Measurements from ENCODE around the gene LRRC71.

The LRRC71 gene

GRCh38 chr1:156920233-156921052 is at the start of gene LRRC71:
TSS of gene LRRC71 (plus strand) at chr1:156920632. CDS start at chr1:156920804, 172 bp downstream.
- no peak within 1 kb of the TSS for H3K27ac ChIP-seq
- TF ChIP-seq ZFX (IDR thresholded peaks at IDR 0.05; ENCODE audit: borderline replicate concordance) (no peak), CTCF (IDR thresholded peaks at IDR 0.05) (peak; percentile 100)

GRCh38 chr1:156873659-156874058 is 46.8 kb upstream of the LRRC71 start:
- TF ChIP-seq ZFX (IDR thresholded peaks at IDR 0.05; ENCODE audit: borderline replicate concordance) (no peak), CTCF (IDR thresholded peaks at IDR 0.05) (no peak)
- H3K27ac ChIP-seq, result no peak overlapping the region

- no peak for TF ChIP-seq ZFX (IDR thresholded peaks at IDR 0.05; ENCODE audit: borderline replicate concordance)
- TF ChIP-seq CTCF (IDR thresholded peaks at IDR 0.05), result no peak
- no peak overlapping the region for H3K27ac ChIP-seq
These were observed 46.3 kb upstream of the LRRC71 start for GRCh38 chr1:156874142-156874541.

GRCh38 chr1:156874572-156875340 is 45.7 kb upstream of the LRRC71 start:
- H3K27ac ChIP-seq, result no peak overlapping the region
- TF ChIP-seq CTCF (IDR thresholded peaks at IDR 0.05) (no peak), ZFX (IDR thresholded peaks at IDR 0.05; ENCODE audit: borderline replicate concordance) (no peak)

GRCh38 chr1:156875341-156875615 is 45.2 kb upstream of the LRRC71 start:
- TF ChIP-seq ZFX (IDR thresholded peaks at IDR 0.05; ENCODE audit: borderline replicate concordance) (no peak), CTCF (IDR thresholded peaks at IDR 0.05) (no peak)
- no peak overlapping the region for H3K27ac ChIP-seq

- peak; percentile 41 for TF ChIP-seq CTCF (IDR thresholded peaks at IDR 0.05)
- no peak for TF ChIP-seq ZFX (IDR thresholded peaks at IDR 0.05; ENCODE audit: borderline replicate concordance)
- H3K27ac ChIP-seq, result no peak overlapping the region
These were observed 44.2 kb upstream of the LRRC71 start for GRCh38 chr1:156876281-156876680.

Measured in 22Rv1 (cell line).